ENCODE results near the gene HLA-F. TPM values are rescaled to one million over a fixed set of nuclear protein-coding genes. Genes with fewer than 3 reads are reported as not detected.

HLA-F gene
- total RNA-seq, 1 donor from 2014 or later, result 736 TPM

- CTCF ChIA-PET, result interaction anchor here (2.6 kb wide), 1 partner anchor 104 kb away, joined by 7 read pairs; no protein-coding TSS in a partner anchor
- POLR2A ChIA-PET, result no interaction called here
- H3K9me3 Mint-ChIP-seq, result no peaks in the 10 kb centered on the region
- intact Hi-C loops (cut with micrococcal nuclease), result no loop called here
- H3K36me3 Mint-ChIP-seq (ENCODE audit: low read depth), result peaks cover 10% of the 10 kb centered on the region
- ATAC-seq (ENCODE audit: low read depth) (no peak), DNase-seq (no peak)
- H3K27me3 Mint-ChIP-seq, result no peaks in the 10 kb centered on the region
- no peak overlapping the region for H3K27ac Mint-ChIP-seq
- no peak overlapping the region for H3K4me3 Mint-ChIP-seq
- H3K4me1 Mint-ChIP-seq, result peaks cover 21% of the 10 kb centered on the region
- no peak for TF ChIP-seq CTCF (IDR thresholded peaks at IDR 0.05)
Observed at GRCh38 chr6:29757282-29757681, 34.0 kb downstream of the HLA-F start.

DNA sequence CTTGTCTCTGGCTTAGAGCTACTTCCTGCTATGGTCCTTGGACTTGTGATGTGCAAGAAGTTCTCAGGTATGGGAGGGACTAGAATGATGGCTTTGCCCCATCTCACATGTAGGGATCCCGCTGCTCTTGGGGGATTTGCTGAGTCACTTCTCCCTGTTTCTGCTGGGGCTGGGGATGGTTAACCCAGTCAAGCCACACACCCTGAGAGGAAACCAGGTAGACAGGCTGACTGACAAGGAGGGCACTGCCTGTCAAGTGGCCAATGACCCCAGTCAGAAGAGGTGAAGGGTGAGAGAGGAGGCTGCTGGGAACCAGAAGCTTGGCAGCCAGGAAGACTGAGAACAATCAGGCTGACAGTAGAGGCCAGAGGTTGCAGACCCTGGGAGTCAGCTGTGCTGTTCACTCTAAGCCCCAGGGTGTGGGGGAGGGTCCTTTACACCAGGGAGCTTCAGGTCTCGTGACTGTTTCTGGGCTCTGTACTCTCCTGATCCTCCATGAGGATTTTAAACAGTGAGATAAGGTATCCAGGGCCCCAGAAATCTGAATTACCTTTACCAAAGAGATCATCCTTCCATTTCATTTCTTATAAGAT, 34.6 kb downstream of the HLA-F start:
- no peaks in the 10 kb centered on the region for H3K9me3 Mint-ChIP-seq
- no peak for TF ChIP-seq CTCF (IDR thresholded peaks at IDR 0.05)
- DNase-seq (no peak), ATAC-seq (ENCODE audit: low read depth) (no peak)
- no peak overlapping the region for H3K4me3 Mint-ChIP-seq
- no peaks in the 10 kb centered on the region for H3K27me3 Mint-ChIP-seq
- ChIA-PET POLR2A (no interaction called here), CTCF (interaction anchor here (1.5 to 2.6 kb wide), 2 partner anchors 76 to 104 kb away, joined by 3 to 7 read pairs; no protein-coding TSS in a partner anchor)
- peaks cover 19% of the 10 kb centered on the region for H3K4me1 Mint-ChIP-seq
- H3K27ac Mint-ChIP-seq, result no peak overlapping the region
- intact Hi-C loops (cut with micrococcal nuclease), result no loop called here
- peaks cover 7% of the 10 kb centered on the region for H3K36me3 Mint-ChIP-seq (ENCODE audit: low read depth)

GRCh38 chr6:29758761-29759160, 35.5 kb downstream of the HLA-F start:
- H3K4me1 Mint-ChIP-seq, result peaks cover 11% of the 10 kb centered on the region
- peaks cover 3% of the 10 kb centered on the region for H3K36me3 Mint-ChIP-seq (ENCODE audit: low read depth)
- H3K27ac Mint-ChIP-seq, result no peak overlapping the region
- intact Hi-C loops (cut with micrococcal nuclease), result no loop called here
- DNase-seq (no peak), ATAC-seq (ENCODE audit: low read depth) (no peak)
- H3K4me3 Mint-ChIP-seq, result no peak overlapping the region
- no peak for TF ChIP-seq CTCF (IDR thresholded peaks at IDR 0.05)
- ChIA-PET POLR2A (no interaction called here), CTCF (interaction anchor here (1.5 kb wide), 1 partner anchor 75 kb away, joined by 3 read pairs; no protein-coding TSS in a partner anchor)
- H3K27me3 Mint-ChIP-seq, result no peaks in the 10 kb centered on the region
- H3K9me3 Mint-ChIP-seq, result no peaks in the 10 kb centered on the region

- H3K27ac Mint-ChIP-seq, result no peak overlapping the region
Observed at GRCh38 chr6:29759457-29759856, 36.2 kb downstream of the HLA-F start.

More at GRCh38 chr6:29759457-29759856, 36.2 kb downstream of the HLA-F start:
- TF ChIP-seq CTCF (IDR thresholded peaks at IDR 0.05), result no peak
- no peak overlapping the region for H3K4me3 Mint-ChIP-seq
- DNase-seq (no peak), ATAC-seq (ENCODE audit: low read depth) (no peak)
- intact Hi-C loops (cut with micrococcal nuclease), result no loop called here
- ChIA-PET POLR2A (interaction anchor here (0.8 kb wide), 1 partner anchor 205 kb away, joined by 3 read pairs; no protein-coding TSS in a partner anchor), CTCF (interaction anchor here (1.5 kb wide), 1 partner anchor 75 kb away, joined by 3 read pairs; no protein-coding TSS in a partner anchor)
- no peaks in the 10 kb centered on the region for H3K27me3 Mint-ChIP-seq
- peaks cover 10% of the 10 kb centered on the region for H3K4me1 Mint-ChIP-seq
- H3K9me3 Mint-ChIP-seq, result no peaks in the 10 kb centered on the region
- H3K36me3 Mint-ChIP-seq (ENCODE audit: low read depth), result peaks cover 3% of the 10 kb centered on the region
